Lower lobe of right lung (tissue), 2 donors: ENCODE data around the gene CCDC51. TPM values are rescaled to one million over a fixed set of nuclear protein-coding genes. Genes with fewer than 3 reads are reported as not detected.

ENCODE experiments used
- ATAC-seq, 2 donors: fragments of 200-7000 bp; cut with Tn5 transposase; one replicate each; pipeline ENCODE4 v1.9.1; 2020 to 2022; ENCODE audit warnings: mild to moderate bottlenecking in 2 of 2, moderate library complexity in 2 of 2
- DNase-seq: peaks from one replicate; pipeline ENCODE4 v3.0.0-alpha.2; 2020
- H3K27ac ChIP-seq: fragments of 200-600 bp; one replicate; pipeline ENCODE4 v1.8.0; 2022
- H3K27me3 ChIP-seq: fragments of 200-600 bp; one replicate; pipeline ENCODE4 v1.8.0; 2022; ENCODE audit warnings: low read depth
- H3K36me3 ChIP-seq: fragments of 200-600 bp; one replicate; pipeline ENCODE4 v1.8.0; 2022; ENCODE audit warnings: mild to moderate bottlenecking
- H3K4me1 ChIP-seq: fragments of 200-600 bp; one replicate; pipeline ENCODE4 v1.8.0; 2022
- H3K4me3 ChIP-seq: fragments of 200-600 bp; one replicate; pipeline ENCODE4 v1.8.0; 2022; ENCODE audit warnings: mild to moderate bottlenecking
- H3K9me3 ChIP-seq: fragments of 200-600 bp; one replicate; pipeline ENCODE4 v1.8.0; 2022
- intact Hi-C: fragments of 100-400 bp; cut with DNase I; formaldehyde crosslinking; loops from one replicate; pipeline ENCODE4 v1.11.0; 2022
- total RNA-seq: library from RNA; stranded (reverse); fragmentation: NEBNext Ultra II Directional; extraction: Animal tissue kit (Norgen Biotek cat#: 25700); gene quantifications from one replicate; pipeline ENCODE4 v1.2.1, GENCODE V29; 2021
- TF ChIP-seq, protein P1 (sequence below): fragments of 200-600 bp; IDR thresholded peaks from one replicate; pipeline ENCODE4 v1.8.0; 2022; ENCODE audit warnings: antibody characterized with exemption, mild to moderate bottlenecking
- donor health status: DM: no; HTN: yes; CAD: no; lungs with severe emphysema.

The CCDC51 gene
- total RNA-seq, 1 donor from 2014 or later, result 8.6 TPM

DNA sequence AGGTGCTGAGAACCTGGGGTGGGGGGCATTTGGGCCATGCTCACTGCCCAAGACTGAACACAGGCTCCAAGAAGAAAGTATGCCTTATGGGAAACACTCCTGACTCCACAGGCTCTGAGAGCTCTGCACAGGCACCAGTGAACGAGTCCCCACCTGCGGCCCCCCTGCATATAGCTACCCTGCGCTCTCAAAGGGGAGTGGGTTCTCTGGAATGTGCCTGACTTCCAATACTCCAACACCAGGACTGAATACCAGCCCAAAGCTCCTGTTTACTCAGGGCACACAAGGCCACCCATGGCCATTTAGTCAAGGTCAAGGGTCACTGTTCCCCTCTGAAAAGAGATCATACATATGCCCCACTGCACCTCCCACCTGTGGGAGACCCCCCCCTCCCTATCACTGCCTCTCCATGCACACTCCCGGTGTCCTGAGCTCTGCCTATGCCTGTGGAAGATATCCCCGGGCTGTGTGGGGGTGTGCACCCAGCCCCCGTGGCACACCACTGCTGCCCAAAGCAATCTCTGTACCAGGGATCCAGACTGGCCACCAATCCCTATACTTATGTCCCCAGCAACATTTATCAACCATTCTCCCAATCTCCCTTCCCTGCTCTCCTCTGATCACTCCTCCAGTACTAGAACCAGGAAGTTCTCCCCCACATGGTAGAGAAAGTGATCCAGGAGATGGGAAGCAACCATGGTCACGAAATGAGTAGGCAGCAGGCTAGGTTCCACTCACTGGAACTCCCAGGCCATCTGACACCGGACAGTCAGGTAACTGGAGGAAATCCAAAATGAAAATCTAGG lies 8.5 kb downstream of the CCDC51 start:
- H3K9me3 ChIP-seq, result no peaks in the 10 kb centered on the region
- H3K4me3 ChIP-seq, result no peak overlapping the region
- DNase-seq, result peak; percentile 20
- TF ChIP-seq, protein P1, sequence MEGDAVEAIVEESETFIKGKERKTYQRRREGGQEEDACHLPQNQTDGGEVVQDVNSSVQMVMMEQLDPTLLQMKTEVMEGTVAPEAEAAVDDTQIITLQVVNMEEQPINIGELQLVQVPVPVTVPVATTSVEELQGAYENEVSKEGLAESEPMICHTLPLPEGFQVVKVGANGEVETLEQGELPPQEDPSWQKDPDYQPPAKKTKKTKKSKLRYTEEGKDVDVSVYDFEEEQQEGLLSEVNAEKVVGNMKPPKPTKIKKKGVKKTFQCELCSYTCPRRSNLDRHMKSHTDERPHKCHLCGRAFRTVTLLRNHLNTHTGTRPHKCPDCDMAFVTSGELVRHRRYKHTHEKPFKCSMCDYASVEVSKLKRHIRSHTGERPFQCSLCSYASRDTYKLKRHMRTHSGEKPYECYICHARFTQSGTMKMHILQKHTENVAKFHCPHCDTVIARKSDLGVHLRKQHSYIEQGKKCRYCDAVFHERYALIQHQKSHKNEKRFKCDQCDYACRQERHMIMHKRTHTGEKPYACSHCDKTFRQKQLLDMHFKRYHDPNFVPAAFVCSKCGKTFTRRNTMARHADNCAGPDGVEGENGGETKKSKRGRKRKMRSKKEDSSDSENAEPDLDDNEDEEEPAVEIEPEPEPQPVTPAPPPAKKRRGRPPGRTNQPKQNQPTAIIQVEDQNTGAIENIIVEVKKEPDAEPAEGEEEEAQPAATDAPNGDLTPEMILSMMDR, result no peak
- H3K27ac ChIP-seq, result peak overlapping the region; percentile 89
- H3K36me3 ChIP-seq, result peaks cover 14% of the 10 kb centered on the region
- no peak for ATAC-seq
- H3K4me1 ChIP-seq, result peaks cover 62% of the 10 kb centered on the region
- intact Hi-C loops, result no loop called here
- peaks cover 4% of the 10 kb centered on the region for H3K27me3 ChIP-seq

DNA sequence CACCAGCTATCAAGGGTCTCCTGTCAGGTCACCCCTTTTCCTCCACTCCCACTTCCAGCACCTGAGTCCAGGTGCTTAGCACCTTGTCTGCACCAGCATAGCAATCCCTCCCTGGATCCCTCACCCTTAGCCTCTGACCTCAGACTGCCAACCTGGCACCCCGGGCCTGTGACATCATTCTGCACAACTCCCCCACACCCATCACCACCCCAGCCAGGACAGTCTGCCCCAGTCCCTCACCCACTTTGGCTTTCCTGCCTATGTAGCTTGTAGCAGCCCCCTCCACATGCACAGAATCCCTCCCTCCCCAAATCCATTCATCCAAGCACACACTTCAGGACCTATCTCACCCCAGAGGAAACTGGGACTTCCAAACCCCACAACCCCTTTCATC lies 9.2 kb downstream of the CCDC51 start:
- DNase-seq (peak; percentile 26), ATAC-seq (no peak)
- peak overlapping the region; percentile 86 for H3K4me3 ChIP-seq
- H3K27me3 ChIP-seq, result peaks cover 4% of the 10 kb centered on the region
- peaks cover 14% of the 10 kb centered on the region for H3K36me3 ChIP-seq
- intact Hi-C loops, result no loop called here
- peaks cover 62% of the 10 kb centered on the region for H3K4me1 ChIP-seq
- no peaks in the 10 kb centered on the region for H3K9me3 ChIP-seq
- TF ChIP-seq, protein P1, result no peak
- H3K27ac ChIP-seq, result peak overlapping the region; percentile 89

DNA sequence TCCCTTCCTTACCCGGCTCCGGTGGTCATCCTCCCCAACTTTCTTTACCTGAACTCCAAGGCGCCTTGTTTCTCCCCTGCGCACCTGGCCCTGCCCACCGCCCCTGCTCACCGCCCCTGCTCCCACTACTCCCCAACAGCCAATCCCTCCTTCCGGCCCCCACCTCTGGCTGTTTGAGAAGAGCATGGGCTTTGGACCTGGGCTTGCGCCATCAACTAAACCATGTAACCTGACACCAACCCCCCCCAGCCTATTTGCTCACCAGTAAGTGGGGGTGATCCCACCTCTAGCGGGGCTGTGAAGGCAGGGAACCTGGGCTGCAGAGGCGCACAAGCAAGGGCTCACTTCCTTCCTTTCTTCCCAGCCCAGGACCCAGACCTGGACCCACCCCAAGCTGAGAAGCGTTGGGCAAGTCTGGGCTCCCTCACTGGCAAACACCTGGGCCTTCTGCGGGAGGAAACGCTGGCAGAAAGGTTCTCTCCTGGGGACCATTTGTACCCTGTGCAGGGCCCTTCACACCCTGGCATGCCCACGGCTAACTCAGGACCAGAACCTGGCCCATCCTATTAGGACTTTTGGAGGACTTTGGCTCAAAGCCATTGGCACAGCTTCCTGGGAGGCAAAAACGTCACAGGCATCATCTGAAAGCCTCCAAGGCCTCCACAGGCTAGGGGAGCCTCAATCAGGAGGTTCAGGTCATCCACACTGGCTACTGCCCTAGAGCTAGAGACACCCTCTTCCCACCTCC lies 9.8 kb downstream of the CCDC51 start, which contains the start of gene PLXNB1:
PLXNB1 (minus strand) TSS at position 127 of the 748 bp plus-strand sequence. CDS start 5,475 bp downstream, outside the sequence.
- ATAC-seq (peak; percentile 71 to 77), DNase-seq (peak; percentile 87)
- Histone ChIP-seq H3K4me3 (peak within 1 kb of the TSS; percentile 86), H3K27ac (peak within 1 kb of the TSS; percentile 89), H3K36me3 (peaks cover 14% of the 10 kb centered on the region), H3K9me3 (no peaks in the 10 kb centered on the region), H3K4me1 (peaks cover 62% of the 10 kb centered on the region), H3K27me3 (peaks cover 4% of the 10 kb centered on the region)
- TF ChIP-seq, protein P1, result no peak
- intact Hi-C loops, result no loop called here

DNA sequence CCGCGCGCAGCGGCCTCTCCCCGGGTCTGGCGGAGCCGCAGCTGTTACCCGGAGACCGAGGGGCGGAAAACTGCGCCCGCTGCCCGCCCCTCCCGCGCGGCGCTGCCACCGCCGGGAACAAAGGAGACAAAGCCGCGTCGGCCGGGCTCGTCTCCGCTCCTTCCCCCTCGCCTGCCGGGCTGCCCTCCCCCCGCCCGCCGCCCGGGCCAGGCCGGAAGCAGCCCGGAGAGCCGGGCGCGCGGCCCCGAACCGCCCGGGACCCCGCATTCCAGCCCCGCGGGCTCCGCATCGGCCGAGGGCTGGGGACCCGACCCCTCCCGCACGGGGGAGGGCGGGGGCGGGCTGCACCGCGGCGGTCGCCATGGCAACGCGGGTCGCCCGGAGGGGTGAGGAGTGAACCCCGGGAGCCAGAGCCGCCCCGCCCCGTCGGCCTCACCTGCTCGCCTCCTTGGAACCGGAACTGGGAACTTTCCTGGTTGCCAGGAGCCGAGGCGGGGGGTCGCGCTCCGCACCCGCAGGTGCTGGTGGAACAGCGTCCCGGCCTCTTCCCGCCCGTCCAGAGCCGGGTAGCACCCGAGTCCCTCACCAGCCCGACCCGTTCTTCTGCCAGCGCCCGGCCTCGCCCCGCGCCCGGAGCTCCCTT lies 10.5 kb downstream of the CCDC51 start:
- intact Hi-C loops, result no loop called here
- ATAC-seq, result peak; percentile 73
- H3K27ac ChIP-seq, result peak overlapping the region; percentile 89
- H3K4me1 ChIP-seq, result peaks cover 60% of the 10 kb centered on the region
- DNase-seq, result peak; percentile 83
- TF ChIP-seq, protein P1, result no peak
- peak overlapping the region; percentile 86 for H3K4me3 ChIP-seq
- H3K36me3 ChIP-seq, result peaks cover 14% of the 10 kb centered on the region
- peaks cover 4% of the 10 kb centered on the region for H3K27me3 ChIP-seq
- no peaks in the 10 kb centered on the region for H3K9me3 ChIP-seq

DNA sequence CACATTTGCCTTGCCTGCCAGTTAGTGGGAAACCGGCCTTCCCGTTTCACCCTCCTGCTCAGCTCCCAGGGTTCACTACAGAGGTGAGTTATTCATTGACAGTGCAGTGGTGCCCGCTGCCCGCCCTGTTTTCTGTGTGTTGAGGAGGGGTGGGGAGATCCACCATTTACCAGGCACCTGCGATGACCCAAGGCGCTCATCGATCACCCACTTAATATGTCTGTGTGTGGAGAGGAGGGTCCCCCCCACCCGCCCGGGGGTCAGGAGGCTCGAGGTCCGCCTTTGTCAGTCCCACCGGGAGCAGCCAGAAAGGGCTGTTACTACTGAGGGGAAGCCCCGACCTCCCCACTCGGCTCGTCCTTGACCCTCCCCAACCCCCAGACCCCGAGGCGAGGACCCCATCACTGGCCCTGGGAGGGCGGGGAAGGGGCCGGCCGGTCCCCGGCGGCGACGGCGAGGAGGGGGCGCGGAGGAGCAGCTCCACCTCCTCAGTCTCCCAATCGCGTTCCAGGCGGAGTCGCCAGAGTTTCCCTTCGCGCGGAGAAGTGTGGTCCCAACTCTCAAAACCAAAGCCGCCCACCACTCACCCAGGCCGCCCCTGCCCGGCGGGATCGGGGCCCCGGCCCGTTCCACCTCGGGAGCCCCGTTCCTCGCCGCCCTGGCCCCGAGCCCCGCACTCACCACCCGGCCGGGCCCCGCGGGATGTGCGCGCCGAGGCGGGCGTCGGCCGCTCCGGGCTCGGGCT lies 11.2 kb downstream of the CCDC51 start:
- H3K4me3 ChIP-seq, result peak overlapping the region; percentile 86
- peaks cover 55% of the 10 kb centered on the region for H3K4me1 ChIP-seq
- peaks cover 4% of the 10 kb centered on the region for H3K27me3 ChIP-seq
- TF ChIP-seq, protein P1, result no peak
- H3K27ac ChIP-seq, result peak overlapping the region; percentile 89
- peaks cover 19% of the 10 kb centered on the region for H3K36me3 ChIP-seq
- no peaks in the 10 kb centered on the region for H3K9me3 ChIP-seq
- intact Hi-C loops, result no loop called here
- DNase-seq, result peak; percentile 53
- ATAC-seq, result peak; percentile 6 to 61
